B cell (primary cell): ENCODE data around the gene FOXA3. TPM values are rescaled to one million over a fixed set of nuclear protein-coding genes. Genes with fewer than 3 reads are reported as not detected.
A peak's percentile ranks its signal among the peaks of the same experiment; 100 is the strongest.

Experiments used
- ATAC-seq: fragments of 200-7000 bp; cut with Tn5 transposase; one replicate; pipeline ENCODE4 v1.10.0; 2021; ENCODE audit warnings: low read depth, mild to moderate bottlenecking, moderate number of reproducible peaks, moderate library complexity
- CTCF ChIA-PET: fragments of 350-600 bp; sonication (Branson Sonifier 250); formaldehyde crosslinking; loops from one replicate; lab custom pipeline; 2021; ENCODE audit warnings: antibody characterized with exemption, inconsistent platforms; lab: Charles Lee
- POLR2A ChIA-PET: fragments of 350-600 bp; sonication (Branson Sonifier 250); formaldehyde crosslinking; loops from one replicate; lab custom pipeline; 2021; ENCODE audit warnings: antibody characterized with exemption; lab: Charles Lee
- DNase-seq: peaks from one replicate; pipeline ENCODE4 v3.0.0; 2013
- H2AFZ ChIP-seq: 2 replicates; pipeline ENCODE4 v1.6.1; 2012; ENCODE audit warnings: mild to moderate bottlenecking, low read depth, low read length; ENCODE audit not compliant: insufficient read depth, poor library complexity, severe bottlenecking
- H3K27ac ChIP-seq, 2 donors: 1 replicate in 1 of 2; 2 replicates in 1 of 2; pipeline ENCODE4 v1.5.1; 2012 to 2013; ENCODE audit warnings: low read length in 2 of 2, mild to moderate bottlenecking in 2 of 2, moderate library complexity in 1 of 2
- H3K27me3 ChIP-seq, 4 experiments: fragments of 200-600 bp in 1 of 4; sonication (generic) in 1 of 4; replicated peaks in 1 of 4; 1 replicate in 2 of 4; 2 replicates in 2 of 4; pipeline versions ENCODE4 v1.6.1 to v1.7.0; 2013 to 2016; ENCODE audit warnings: low read length in 3 of 4, mild to moderate bottlenecking in 2 of 4, mixed read lengths in 1 of 4, moderate library complexity in 1 of 4; ENCODE audit not compliant: insufficient read depth in 4 of 4, control insufficient read depth in 3 of 4; ENCODE audit errors: control extremely low read depth in 1 of 4
- H3K36me3 ChIP-seq, 2 experiments: replicated peaks in 1 of 2; 1 replicate in 1 of 2; 2 replicates in 1 of 2; pipeline versions ENCODE4 v1.6.1 to v1.7.1; 2013; ENCODE audit warnings: low read length in 1 of 2; ENCODE audit not compliant: insufficient read depth in 2 of 2, control insufficient read depth in 1 of 2; ENCODE audit errors: control extremely low read depth in 1 of 2, extremely low read depth in 1 of 2
- H3K4me1 ChIP-seq, 2 donors: fragments of 200-600 bp in 1 of 2; sonication (generic) in 1 of 2; 1 replicate in 1 of 2; 2 replicates in 1 of 2; pipeline versions ENCODE4 v1.5.1 to v1.6.1; 2013 to 2017; ENCODE audit warnings: low read length in 2 of 2; ENCODE audit not compliant: control insufficient read depth in 2 of 2, insufficient read depth in 2 of 2
- H3K4me2 ChIP-seq: replicated peaks from 2 replicates; pipeline ENCODE3; 2012; ENCODE audit warnings: mild to moderate bottlenecking, low read depth, low read length; ENCODE audit not compliant: poor library complexity, severe bottlenecking
- H3K4me3 ChIP-seq, 5 experiments: fragments of 200-600 bp in 1 of 5; sonication (generic) in 1 of 5; 1 replicate in 3 of 5; 2 replicates in 2 of 5; pipeline versions ENCODE4 v1.5.1 to v1.7.0; 2011 to 2016; ENCODE audit warnings: low read length in 4 of 5, mild to moderate bottlenecking in 4 of 5, low read depth in 2 of 5, control low read depth in 1 of 5, moderate library complexity in 1 of 5; ENCODE audit not compliant: insufficient read depth in 1 of 5; ENCODE audit errors: control extremely low read depth in 1 of 5, extremely low read depth in 1 of 5
- H3K79me2 ChIP-seq: fragments of 200-600 bp; sonication (generic); one replicate; pipeline ENCODE4 v1.6.0; 2016; ENCODE audit warnings: low read length; ENCODE audit not compliant: control insufficient read depth, insufficient read depth
- H3K9ac ChIP-seq: fragments of 200-600 bp; sonication (generic); 2 replicates; pipeline ENCODE4 v1.6.1; 2017; ENCODE audit warnings: mild to moderate bottlenecking, low read length, moderate library complexity
- H3K9me3 ChIP-seq, 3 donors: one replicate each; pipeline versions ENCODE4 v1.6.1 to v1.7.1; 2013; ENCODE audit warnings: low read length in 2 of 3; ENCODE audit not compliant: control insufficient read depth in 2 of 3, insufficient read depth in 1 of 3; ENCODE audit errors: control extremely low read depth in 1 of 3
- H4K20me1 ChIP-seq: 2 replicates; pipeline ENCODE4 v1.6.0; 2012; ENCODE audit warnings: mild to moderate bottlenecking, low read length; ENCODE audit not compliant: insufficient read depth, control insufficient read depth, poor library complexity, severe bottlenecking
- H3K27ac Mint-ChIP-seq: one replicate; pipeline ENCODE4 v1.8.0; 2021; ENCODE audit warnings: mixed read lengths
- H3K27me3 Mint-ChIP-seq: one replicate; pipeline ENCODE4 v1.8.0; 2021; ENCODE audit warnings: mixed read lengths
- H3K4me1 Mint-ChIP-seq: one replicate; pipeline ENCODE4 v1.8.0; 2021; ENCODE audit warnings: mixed read lengths
- H3K4me3 Mint-ChIP-seq: one replicate; pipeline ENCODE4 v1.8.0; 2021; ENCODE audit warnings: mixed read lengths
- H3K9me3 Mint-ChIP-seq: one replicate; pipeline ENCODE4 v1.8.0; 2022; ENCODE audit warnings: mixed read lengths; ENCODE audit not compliant: insufficient read depth
- CTCF ChIP-seq: fragments of 200-600 bp; IDR thresholded peaks from one replicate; pipeline ENCODE4 v1.8.0; 2022; ENCODE audit warnings: antibody characterized with exemption, mild to moderate bottlenecking
- EZH2 ChIP-seq: IDR thresholded peaks from 2 replicates; pipeline ENCODE4 v1.6.1; 2012; ENCODE audit warnings: borderline replicate concordance, low read depth, mild to moderate bottlenecking, moderate library complexity, low read length; ENCODE audit not compliant: insufficient read depth, poor library complexity, severe bottlenecking
- WGBS: methylation state at CpG from one replicate; pipeline ENCODE4 v1.1.5; 2013; ENCODE audit warnings: missing lambda C conversion rate; ENCODE audit not compliant: insufficient coverage; 5-methylcytosine and 5-hydroxymethylcytosine counted together
- intact Hi-C: fragments of 100-400 bp; cut with micrococcal nuclease; formaldehyde crosslinking; loops from one replicate; pipeline ENCODE4 v1.10.0; 2022
- polyA plus RNA-seq: library from polyadenylated mRNA; depleted of rRNA; stranded (reverse); fragments of >200 nt; gene quantifications from 2 replicates; pipeline ENCODE4 v1.2.3, GENCODE V29; 2012
- total RNA-seq, 2 donors: library from RNA; stranded (reverse); fragments of 120-200 nt in 1 of 2; gene quantifications; 1 replicate in 1 of 2; 2 replicates in 1 of 2; pipeline versions ENCODE4 v1.2.3 to v1.2.4, GENCODE V29; 2013 to 2022

Gene FOXA3
- total and polyA plus RNA-seq, 2 donors (not counting 1 experiment from before 2014, with no cell fraction given) = not detected

DNA sequence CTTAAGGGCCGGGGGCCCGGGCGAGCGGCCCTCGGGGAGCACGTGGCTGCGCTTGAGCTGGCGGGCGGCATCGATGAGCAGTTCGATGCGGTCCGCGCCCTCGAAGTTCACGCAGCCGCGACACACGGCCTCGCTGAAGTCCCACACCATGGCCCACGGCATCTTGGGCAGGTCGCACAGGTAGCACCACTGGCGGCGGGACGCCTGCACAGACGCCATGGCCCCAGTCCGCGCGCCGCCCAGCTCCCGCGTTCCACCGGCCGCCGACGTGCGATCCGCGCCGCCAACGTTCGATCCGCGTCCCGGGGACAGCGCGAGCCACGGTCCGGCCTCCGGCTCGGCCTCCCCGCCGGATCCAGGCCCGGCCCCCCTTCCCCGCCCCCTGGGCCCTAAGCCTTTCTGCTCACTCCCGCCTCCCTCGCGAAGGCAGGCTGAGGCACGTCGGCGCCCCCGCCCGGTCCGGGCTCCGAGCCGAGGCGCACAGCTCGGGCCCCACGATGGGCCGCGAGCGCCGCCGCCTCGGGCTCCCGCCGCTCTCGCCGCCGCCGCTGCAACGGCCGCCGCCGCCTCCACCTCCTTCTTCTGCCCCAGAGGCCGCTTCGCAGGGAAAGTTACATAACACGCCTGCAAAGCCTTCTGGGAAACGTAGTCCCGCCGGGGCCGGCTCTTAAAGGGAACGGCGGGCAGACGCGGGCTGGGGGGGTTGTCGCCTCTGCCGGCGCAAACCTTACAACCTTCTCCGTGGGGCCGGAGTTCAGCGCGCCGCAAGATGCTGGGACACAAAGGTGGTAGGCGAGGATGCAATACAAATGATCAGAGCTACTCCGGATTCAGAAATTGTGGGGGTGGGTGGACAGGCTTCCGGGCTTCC is 21.7 kb downstream of the FOXA3 start, which contains the start of gene IRF2BP1:
TSS of gene IRF2BP1 (minus strand) at position 586 of the 871 bp plus-strand sequence. CDS start at position 219, 367 bp downstream.
- H3K27me3 Mint-ChIP-seq = no peaks in the 10 kb centered on the region
- intact Hi-C loops = loop anchor here (1.0 to 5.0 kb wide), 7 partner anchors 17 to 378 kb away; partner anchors contain the start of genes CCDC61, MYPOP, OPA3 and SIX5
- ChIA-PET POLR2A (interaction anchor here (1.0 to 2.9 kb wide), 5 partner anchors 17 to 1385 kb away, joined by 4 to 33 read pairs (median 5); partner anchors contain the start of genes MYPOP, SIX5, SYMPK and ZNF180), CTCF (interaction anchor here (0.6 to 3.4 kb wide), 9 partner anchors 16 to 836 kb away, joined by 3 to 24 read pairs (median 3); partner anchors contain the start of genes FOXA3, QPCTL and SYMPK)
- peak within 1 kb of the TSS; percentile 97 for H3K4me2 ChIP-seq
- under 1% methylated on average over 106 of the region's 107 CpGs for WGBS
- ATAC-seq = peak; percentile 74
- H3K9me3 ChIP-seq = peaks cover 0 to 2% (median 0%) of the 10 kb centered on the region in 3 donors
- H3K27ac Mint-ChIP-seq = peak within 1 kb of the TSS; percentile 94
- H2AFZ ChIP-seq = peak within 1 kb of the TSS; percentile 90
- no peaks in the 10 kb centered on the region for H3K9me3 Mint-ChIP-seq
- H3K27me3 ChIP-seq = no peaks in the 10 kb centered on the region
- TF ChIP-seq EZH2 (no peak), CTCF (no peak)
- DNase-seq = peak; percentile 95
- peak within 1 kb of the TSS; percentile 95 for H3K4me3 Mint-ChIP-seq
- H3K79me2 ChIP-seq = peaks cover 29% of the 10 kb centered on the region
- H3K27ac ChIP-seq = peak within 1 kb of the TSS; percentile 83 to 90
- peaks cover 28% of the 10 kb centered on the region for H3K4me1 Mint-ChIP-seq
- peaks cover 39% of the 10 kb centered on the region for H4K20me1 ChIP-seq
- peaks cover 0 to 5% of the 10 kb centered on the region in 2 experiments for H3K36me3 ChIP-seq
- H3K4me3 ChIP-seq = peak within 1 kb of the TSS; percentile 68 to 86 (median 78)
- H3K9ac ChIP-seq = peak within 1 kb of the TSS; percentile 74
- peaks cover 24 to 39% of the 10 kb centered on the region in 2 donors for H3K4me1 ChIP-seq
